NCI-H748 treated with DMSO at 0.1 percent for 48 hours (cell line): Measurements from ENCODE around the gene CCNG2.

Experiments used
- DNase-seq: peaks from one replicate; lab custom pipeline; 2025; lab: John Stamatoyannopoulos, UW

Gene CCNG2

DNA sequence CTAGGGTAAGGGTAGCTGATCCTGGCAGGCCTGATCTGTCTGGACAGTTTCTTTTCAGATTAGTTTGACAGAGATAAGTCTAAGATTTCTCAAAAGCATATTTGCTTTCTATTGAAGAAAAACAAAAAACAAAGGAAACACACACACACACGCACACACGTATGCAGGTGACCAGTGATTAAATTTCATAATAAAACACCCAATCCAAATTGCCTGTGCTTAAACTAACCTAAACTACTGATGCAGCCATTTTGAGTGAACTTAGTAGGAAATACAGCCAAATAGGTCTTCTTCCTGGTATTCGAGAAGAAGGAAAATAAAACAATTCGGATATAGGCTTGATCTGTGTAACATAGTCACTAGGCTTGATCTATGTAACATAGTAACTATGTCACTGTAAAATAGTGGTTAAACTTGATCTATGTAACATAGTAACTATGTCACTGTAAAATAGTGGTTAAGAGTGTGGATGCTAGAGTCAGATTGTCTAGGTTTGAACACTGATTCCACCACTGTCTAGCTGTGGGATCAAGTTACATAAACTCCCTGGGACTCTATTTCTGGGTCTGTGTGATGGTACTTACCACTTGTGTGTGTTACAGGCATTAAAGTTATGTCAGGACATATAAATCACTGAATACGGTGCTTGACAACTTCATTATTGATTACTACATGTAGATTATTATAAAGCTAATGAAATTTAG lies 9.8 kb upstream of the CCNG2 start:
- DNase-seq: no peak

DNA sequence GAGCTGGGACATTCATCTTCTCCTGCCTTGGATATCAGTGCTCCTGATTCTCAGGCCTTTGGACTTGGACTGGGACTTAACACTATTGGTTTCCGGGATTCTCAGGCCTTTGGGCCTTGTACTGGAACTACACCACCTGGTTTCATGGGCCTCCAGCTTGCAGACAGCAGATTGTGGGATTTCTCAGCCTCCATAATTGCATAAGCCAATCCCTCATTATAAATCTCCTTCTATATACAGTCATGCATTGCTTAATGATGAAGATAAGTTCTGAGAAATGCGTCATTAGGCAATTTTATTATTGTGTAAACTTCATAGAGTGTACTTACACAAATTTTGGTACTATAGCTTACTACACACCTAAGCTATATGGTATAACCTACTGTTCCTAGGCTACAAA lies 8.9 kb upstream of the CCNG2 start:
- no peak for DNase-seq

DNA sequence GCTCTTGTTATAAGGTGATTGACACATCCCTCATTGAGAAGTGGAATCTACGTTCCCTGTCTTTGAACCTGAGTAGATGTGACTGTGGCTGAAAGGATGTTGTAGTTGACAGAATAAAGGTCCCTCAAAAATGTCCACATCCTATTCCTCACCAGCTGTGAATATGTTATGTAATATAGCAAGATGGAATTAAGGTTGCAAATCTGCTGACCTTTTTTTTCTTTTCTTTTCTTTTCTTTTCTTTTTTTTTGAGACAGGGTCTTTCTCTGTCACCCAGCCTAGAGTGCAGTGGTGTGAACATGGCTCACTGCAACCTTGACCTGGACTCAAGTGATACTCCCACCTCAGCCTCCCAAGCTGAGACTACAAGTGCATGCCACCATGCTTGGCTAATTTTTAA lies 7.2 kb upstream of the CCNG2 start:
- DNase-seq: no peak

DNA sequence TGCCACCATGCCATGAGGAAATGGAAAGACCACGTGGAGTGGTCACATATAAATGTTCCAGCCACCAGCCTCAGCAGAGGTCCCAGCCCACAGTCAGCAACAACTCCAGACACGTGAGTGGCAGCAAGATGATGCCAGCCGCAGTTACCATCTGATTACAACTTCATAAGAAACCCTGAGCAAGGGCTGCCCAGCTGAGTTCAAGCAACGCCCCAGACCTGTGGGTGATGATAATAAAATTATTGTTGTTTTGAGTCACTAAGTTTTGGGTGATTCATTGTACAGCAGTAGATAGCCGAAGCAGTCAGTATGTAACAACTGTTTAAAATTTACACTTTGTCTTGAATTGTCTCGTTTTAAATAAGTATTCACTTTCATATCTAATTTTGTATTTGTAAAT lies 5.8 kb upstream of the CCNG2 start:
- DNase-seq: no peak

DNA sequence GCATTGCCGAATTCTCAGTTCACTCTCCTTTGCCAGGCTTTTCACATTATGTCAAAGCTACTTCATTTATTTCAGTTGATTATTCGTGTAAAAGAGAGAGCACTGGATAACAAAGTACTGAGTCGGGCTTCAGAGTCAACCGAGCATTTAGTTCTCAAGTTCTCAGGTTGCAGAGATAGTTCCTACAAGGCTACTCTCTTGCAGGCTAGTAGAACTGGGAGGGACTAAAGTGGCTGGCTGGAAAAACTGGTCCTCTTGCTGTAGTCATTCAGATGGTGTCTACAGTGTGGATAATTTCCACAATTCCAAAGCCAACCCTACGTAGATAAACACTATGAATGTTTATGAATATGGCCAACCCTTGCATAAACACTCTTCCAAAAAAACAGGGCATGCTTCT lies 4.6 kb upstream of the CCNG2 start:
- DNase-seq: no peak

DNA sequence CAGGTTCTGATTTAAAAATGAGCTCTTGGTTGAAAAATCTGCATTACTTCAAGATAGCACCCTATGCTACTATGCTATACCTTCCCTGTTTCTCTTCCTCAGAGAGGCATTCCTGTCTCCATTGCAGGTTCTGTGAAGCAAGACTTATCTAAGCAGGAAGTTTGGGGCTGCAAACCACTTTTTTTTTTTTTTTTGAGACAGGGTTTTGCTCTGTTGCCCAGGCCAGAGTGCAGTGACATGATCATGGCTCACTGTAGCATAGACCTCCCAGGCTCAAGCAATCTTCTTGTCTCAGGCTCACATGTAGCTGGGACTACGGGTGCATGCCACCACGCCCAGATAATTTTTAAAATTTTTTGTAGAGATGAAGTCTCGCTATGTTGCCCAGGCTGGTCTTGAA lies 4.0 kb upstream of the CCNG2 start:
- DNase-seq: no peak

DNA sequence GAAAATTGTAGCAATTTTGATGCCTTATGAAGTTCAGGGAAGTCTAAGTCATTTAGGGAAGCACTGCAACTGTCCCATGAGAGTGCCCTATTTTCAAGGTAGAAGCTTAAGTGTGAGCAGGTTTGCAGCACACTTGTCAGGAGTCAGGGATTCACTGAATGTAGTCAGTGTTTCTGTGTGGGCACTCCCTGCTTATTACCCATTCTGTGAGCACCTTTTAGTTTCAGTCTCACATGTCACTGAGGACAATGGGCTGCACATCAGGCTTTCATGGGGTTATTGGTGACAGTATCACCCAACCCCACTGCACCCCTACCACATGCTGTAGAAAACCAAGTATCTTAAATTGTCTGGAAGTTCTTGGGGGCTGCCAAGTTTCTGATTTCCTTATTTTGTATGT lies 2.9 kb upstream of the CCNG2 start:
- DNase-seq: no peak

DNA sequence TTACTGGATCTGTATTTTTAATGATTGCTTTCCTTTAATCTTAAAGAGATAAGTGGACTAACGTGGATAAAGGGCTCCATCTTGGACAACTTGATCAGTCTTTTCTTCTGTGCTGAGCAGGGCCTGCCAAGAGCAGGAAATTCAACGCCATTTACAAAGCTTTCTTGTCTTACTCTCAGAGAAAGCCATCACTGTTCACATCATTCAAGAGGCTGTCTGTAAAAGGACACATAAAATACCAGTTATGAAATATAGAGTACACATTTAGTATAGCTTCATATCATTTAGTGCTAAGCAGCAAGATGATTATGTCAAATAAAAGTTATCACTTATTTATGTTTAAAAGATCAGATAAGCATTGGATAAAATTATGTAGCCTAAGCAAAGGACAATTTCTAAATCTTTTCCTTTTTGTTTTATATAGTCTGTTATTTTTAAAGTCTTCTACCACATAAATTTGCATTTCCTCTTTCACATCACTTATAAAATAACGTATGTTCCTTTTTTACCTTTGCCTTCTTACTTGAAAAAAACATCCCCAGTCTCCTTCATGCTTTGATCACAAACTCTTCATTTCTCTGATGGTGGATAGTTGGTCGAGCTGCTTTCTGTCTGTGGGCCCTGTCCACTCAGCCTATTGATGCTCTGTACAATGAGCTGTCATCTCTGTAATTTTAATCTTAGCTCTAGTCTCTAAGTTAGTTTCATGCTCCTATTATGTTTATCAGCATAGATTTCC lies 2.1 kb upstream of the CCNG2 start:
- DNase-seq: no peak

DNA sequence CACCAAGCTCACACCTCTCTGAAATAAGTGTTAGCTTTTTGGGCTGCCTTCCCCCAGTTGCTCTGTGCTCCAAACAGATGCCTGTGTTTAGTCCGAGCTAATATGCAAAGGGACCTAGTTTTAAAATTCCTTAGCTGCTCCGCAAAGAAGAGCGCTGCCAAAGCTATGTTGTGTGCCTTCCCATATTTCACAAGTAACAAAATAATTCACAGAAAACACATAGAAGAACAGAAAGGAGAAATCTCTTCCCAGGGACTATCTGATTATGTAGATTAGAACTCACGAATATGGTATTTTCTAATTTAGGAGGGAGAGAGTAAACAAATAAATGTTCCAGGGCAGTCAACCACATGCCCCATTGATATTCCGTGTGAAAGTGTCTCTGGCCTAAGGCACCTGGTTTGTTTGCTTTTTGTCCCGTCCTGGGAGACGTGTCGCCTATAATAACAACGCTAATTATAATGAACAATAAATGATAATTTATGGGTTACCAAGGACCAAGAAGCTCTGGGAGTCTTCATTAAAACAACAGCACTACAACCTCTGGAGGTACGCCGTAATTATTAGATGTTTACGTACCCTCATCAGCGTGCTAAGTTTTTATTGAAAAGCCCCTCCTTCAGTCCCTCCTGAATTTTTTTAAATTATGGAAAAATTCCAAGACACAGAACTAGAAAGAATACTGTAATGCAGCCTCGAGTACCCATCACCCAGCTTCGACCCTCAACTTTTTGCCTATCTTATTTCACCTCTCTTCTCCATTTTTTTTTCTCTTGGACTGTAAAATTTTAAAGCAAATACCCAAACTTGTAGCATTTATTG lies 1.2 kb upstream of the CCNG2 start:
- DNase-seq: peak; percentile 6

DNA sequence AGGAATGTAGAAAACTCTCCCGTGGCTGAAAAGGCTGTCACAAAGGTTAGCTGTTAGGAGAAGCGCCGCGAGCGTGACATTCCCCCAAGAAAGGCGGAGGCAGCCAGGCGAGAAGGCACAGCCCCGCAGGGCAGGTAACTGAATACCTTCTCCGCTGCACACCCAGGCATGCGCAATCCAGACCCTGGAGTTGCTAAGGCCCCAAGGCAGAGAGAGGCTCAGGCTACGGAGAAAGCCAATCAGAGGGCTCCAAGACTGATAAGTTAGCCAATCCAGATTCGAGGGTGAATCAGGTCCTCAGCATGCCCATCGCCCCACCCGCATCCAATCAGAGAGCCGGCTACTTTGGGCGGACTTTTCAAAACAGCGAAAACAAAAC lies 485 bp upstream of the CCNG2 start:
- peak; percentile 93 for DNase-seq

DNA sequence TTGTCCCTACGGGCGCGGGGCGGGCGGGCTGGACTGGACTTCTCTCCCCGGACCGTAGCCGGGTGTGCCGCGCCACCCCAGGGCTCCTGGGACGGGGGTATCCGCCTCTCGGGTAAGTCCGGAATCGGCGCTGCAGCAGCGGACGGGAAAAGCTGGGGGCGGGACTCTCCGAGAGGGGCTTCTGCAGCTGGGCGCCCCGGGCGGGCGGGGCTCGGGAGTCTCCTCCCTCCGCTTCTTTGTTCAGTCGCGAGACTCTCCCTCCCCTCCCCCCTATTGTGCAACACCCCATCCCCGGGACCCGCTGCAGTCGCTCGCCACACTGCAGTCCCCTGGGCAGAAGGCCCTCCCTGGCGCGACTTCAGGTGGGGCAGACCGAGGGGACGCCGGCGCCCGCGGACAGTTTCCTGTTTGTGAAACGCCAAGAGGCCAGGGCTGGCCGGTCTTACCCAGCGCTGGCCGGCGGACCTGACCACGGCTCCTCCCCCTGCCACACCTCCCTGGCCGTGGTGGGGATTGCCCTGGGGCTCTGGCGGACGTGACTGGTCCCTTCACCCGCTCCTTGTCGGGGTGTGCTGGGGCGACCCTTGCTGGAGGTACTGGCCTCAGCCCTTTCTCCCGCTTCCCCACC lies 966 bp downstream of the CCNG2 start:
- peak; percentile 54 for DNase-seq

DNA sequence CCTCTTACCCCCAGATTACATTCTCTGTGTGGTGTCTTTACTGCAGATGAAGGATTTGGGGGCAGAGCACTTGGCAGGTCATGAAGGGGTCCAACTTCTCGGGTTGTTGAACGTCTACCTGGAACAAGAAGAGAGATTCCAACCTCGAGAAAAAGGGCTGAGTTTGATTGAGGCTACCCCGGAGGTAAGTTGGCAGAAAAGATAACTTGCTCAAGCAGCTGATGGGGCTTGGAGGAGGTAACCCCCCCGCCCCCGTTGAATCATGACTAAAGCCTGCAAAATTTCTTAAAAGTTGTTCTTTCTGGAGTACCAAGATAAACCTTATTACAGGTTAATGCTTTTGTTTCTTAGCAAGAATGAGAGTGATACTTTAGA lies 1.5 kb downstream of the CCNG2 start:
- DNase-seq: no peak

DNA sequence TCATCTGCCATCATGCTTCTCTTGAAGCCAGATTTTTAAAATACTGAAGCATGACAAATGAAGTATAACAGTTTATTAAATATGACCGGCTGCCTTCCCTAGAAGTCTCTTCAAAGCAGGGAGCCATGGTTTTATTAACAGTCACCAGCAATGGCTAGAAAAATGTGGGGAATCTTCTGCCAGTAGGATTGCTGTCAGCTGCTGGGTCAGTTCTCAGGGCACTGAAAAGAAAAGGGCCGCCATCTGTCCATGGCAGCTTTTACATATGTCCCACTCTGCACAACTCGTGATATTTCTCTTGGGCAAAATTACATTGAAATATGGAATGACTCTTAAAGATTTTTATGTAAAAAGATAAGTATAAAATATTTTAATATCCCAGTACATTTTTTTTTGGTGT lies 2.8 kb downstream of the CCNG2 start:
- DNase-seq: no peak

DNA sequence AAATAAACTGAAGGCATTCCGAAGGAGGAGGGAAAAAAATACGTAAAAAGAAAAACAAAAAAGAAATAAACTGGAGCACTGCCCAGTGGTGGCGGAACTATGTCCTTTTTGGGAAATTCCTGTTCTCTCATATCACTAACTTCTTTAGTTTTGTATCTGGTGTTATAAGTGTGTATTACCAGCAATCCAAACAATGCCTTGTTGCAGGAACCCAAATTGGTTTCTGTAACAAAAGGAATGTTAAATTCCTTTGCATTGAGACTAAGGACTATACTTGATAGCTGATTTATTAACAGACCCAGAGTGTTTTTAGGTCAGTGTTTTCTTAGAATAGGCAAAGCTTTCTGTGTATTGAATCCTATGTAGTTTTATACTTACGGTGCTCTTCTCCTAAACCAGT lies 6.6 kb downstream of the CCNG2 start:
- DNase-seq: no peak

DNA sequence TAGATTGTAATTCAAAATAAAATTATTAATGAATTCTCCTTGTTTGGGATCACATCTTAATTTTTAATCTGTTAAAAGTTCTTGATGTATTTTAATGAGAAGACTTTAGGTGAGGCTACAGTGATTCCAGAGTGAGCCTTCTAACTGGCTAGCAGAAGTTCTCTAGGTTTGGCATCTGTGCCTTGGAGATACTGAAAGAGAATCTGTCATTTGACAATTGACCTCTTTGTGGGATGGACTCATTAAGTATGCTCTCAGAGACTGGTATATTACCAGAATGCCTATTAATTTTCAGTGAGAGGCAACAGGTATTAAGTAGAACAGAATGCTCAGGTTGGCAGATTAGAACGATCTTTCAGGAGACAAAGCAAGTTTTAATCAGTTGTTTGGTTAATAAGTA lies 10.2 kb downstream of the CCNG2 start:
- no peak for DNase-seq

DNA sequence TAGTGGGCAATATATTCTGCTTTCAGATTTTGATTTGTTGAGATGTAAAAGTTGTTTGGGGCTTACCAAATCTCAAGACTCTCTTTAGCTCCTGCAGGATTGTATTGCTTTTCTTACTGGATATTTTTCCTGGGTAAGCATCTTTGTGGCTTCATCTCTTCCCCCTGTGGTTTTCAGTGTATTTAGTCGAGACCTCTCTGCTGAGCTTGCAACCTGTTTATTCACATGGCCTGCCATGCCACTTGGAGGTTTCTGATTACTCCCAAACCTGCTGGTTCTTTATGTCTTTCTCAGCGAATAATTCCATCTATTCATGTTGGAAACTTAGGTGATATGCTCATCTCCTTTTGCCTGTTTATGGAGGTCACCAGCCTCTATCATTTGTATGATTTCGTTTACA lies 10.9 kb downstream of the CCNG2 start:
- DNase-seq: no peak

DNA sequence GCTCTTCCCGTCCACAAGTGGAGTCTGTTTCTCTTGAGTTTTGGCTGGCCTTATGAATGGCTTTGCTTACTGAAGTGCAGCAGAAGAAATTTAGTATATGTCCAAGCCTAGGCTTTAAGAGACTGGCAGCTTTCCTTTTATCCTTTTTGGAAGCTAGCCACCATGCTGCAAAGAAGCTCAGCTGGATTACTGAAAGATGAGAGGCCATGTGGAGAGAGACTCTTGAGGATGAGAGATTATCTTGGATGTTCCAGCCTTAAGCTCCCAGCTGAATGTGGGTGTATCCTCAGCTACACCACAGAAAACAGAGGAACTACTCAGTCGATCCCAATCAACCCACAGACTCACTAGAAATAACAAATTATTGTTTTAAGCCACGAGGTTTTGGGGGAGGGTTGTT lies 12.5 kb downstream of the CCNG2 start:
- DNase-seq: no peak

DNA sequence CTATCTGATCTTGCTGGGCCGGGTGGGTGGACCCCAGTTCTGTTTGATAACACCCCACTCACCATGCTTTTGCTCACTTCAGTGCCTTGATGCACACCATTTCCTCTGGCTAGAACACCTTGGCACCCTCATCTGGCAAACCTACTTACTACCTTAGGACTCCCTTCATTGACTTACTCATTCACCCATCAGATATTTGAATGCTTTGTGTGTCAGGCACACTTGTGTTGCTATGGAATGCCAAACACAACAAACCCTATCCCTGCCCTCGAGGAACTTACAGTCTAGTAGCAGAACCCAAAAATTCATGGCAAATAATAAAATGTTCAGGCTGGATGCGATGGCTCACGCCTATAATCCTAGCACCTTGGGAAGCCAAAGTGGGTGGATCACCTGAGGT lies 13.9 kb downstream of the CCNG2 start:
- DNase-seq: no peak

DNA sequence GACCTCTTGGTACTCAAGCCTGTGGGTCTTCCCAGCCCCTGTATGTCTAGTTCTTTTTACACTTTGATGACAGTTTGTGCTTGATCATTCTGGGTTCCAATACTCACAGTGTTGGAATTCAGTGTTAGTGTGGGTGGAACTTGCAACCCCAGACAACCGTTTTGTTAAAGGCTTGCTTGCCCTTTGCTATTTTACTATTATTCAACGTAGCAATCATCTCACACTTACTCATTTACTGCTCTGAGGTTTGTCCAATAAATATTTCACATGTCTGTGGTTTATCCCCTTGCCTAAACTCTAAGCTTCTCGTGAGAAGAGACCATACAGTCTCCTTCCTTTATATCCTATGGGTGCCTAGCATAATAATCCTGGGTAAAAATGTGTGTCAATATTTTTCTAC lies 15.3 kb downstream of the CCNG2 start:
- no peak for DNase-seq

DNA sequence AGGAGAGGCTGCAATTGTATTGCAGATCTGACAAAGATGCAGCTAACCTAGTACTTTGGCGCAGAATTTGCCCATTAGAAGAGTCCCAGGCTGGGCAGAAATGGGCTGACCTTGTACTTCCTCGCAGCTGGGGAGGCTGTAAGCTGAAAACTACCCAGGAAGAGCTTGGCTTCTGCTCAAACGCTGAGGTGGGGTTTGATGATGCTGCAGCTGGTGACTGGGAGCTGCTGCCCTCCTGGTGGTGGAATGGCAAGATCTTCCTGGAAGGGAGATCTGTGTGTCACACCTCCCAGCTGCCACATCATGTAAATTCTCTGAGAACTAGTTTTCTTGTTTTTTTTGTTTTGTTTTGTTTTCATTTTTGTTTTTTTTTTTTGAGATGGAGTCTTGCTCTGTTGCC lies 17.4 kb downstream of the CCNG2 start:
- DNase-seq: no peak

DNA sequence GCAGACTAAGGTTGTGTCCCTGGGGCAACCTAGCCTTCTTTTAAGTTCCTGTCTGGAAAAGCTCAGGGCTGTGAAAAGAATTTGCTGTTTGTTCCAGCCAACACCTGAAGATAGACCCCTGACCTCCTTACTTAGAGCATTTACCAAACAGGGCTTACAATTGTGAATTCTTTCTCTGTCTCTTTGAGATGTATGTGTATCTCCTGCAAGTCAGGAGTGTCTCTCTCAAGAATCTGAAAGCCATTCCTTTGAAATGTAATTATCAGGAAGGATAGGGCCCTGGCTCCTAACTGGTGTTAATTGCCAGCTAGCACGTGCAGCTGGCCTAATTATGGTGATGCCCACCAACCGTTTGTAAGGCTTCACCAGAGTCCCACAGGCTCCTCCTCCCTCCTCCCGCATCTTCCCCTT lies 18.2 kb downstream of the CCNG2 start:
- no peak for DNase-seq

DNA sequence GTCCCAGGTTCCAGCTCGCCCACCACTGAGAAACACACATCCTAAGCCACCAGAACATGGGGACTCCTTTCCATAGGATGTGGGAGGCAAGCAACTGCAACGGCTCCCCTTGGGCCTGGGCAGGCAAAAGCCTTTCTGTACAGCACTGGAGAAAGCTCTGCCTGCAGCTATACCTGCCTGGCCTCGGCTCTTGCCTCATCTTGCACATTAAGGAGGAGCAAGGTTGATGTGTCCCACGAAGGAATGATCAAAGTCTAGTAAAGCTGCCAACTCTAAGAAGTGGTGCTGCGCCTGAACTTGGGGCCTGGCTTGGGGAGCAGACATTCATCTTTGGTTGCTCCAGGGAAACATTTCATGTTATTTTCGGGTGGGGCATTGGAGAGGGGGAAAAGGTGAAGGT lies 19.6 kb downstream of the CCNG2 start:
- DNase-seq: no peak

DNA sequence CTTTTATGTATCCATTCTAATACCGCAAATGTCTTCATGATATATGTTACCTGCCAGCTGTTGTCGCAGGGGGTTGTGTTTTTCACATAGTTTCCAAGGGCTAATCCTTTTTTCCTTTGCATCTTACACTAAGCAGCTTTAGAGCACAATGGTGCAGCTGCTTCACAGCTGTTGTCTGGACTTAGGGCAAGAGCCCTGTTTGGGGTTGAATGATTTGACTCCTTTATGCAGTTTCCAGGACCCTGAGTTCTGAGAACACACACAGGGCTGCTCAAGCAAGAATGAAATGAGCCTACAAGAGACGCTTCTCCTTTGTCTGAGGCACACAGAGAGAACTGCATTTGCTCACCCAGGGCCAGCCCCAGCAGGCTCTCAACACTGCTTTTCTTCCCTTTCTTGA lies 20.2 kb downstream of the CCNG2 start:
- no peak for DNase-seq
